Endothelial cell of umbilical vein (primary cell): ENCODE measurements around the gene CCDC146.

ENCODE experiments used
- CTCF ChIP-seq, 2 donors: IDR thresholded peaks; 1 replicate in 1 of 2; 2 replicates in 1 of 2; pipeline ENCODE4 v1.5.1; 2011; ENCODE audit warnings: low read length in 2 of 2, mild to moderate bottlenecking in 2 of 2, moderate library complexity in 2 of 2, control low read depth in 1 of 2, inconsistent platforms in 1 of 2, low read depth in 1 of 2; ENCODE audit not compliant: insufficient read depth in 1 of 2; ENCODE audit errors: extremely low read depth in 1 of 2
- GATA2 ChIP-seq: IDR thresholded peaks from 2 replicates; pipeline ENCODE4 v1.7.0; 2011; ENCODE audit warnings: low read depth, mild to moderate bottlenecking, moderate library complexity, mixed read lengths, low read length; ENCODE audit not compliant: insufficient read length, insufficient read depth
- POLR2A ChIP-seq: IDR thresholded peaks from 2 replicates; pipeline ENCODE4 v1.6.1; 2012; ENCODE audit warnings: low read depth, mild to moderate bottlenecking, control low read depth, low read length

GRCh38 chr7:77184463-77184862 is 62.0 kb downstream of the CCDC146 start:
- no peak for TF ChIP-seq CTCF (IDR thresholded peaks at IDR 0.05; ENCODE audit: extremely low read depth in 1 of 2, insufficient read depth in 1 of 2, low read depth in 1 of 2, low read length in 2 of 2)
- no peak for TF ChIP-seq GATA2
- TF ChIP-seq POLR2A: no peak
